Measurements from ENCODE around the gene DEFB132. TPM values are rescaled to one million over a fixed set of nuclear protein-coding genes. Genes with fewer than 3 reads are reported as not detected.

DEFB132 gene
- total RNA-seq, 1 experiment from 2014 or later = not detected

DNA sequence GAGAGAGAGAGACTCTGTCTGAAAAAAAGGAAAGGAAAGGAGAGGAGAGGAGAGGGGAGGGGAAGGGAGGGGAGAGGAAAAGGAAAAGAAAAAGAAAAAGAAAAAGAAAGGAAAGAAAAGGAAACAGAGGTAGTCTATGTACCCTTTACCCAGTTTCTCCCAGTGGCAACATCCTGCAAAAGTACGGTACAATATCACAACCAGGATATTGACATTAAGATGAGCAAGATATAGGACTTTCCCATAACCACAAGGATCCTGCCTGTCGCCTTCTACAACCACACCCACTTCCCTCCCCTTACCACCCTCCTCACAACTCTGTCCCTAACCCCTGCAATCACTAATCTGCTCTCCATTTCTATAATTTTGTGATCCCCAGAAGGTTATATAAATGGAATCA, 29.0 kb downstream of the DEFB132 start:
- in situ Hi-C loops (cut with HindIII; ENCODE audit: low pct_unique_long_range_greater_than_20kb, low sequenced_read_pairs) = no loop called here

GRCh38 chr20:288956-289692, 31.6 kb downstream of the DEFB132 start:
- in situ Hi-C loops (cut with HindIII; ENCODE audit: low pct_unique_long_range_greater_than_20kb, low sequenced_read_pairs) = no loop called here
- DNase-seq (ENCODE audit: low read depth, low spot score) = no peak

More for the DNA sequence above, 29.0 kb downstream of the DEFB132 start:
- DNase-seq (ENCODE audit: low read depth, low spot score) = no peak

DNA sequence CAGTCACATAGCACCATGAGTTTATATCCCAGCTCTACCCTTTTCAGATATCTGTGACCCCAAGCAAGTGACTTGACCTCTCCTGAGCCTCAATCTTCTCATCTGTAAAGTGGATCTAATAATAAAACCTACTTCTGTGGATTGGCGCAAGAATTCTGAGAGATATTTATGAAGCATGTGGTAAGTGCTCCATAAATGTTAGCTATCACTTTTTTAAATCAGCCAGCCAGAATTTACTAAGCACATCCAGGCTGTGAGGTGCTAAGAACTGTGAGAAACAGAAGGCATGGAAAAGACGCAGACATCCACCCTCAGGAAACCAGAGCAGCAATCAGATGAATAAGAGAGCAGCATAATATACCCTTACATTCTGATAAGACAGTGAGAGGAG, 32.2 kb downstream of the DEFB132 start:
- in situ Hi-C loops (cut with HindIII; ENCODE audit: low pct_unique_long_range_greater_than_20kb, low sequenced_read_pairs) = no loop called here

GRCh38 chr20:290084-290831, 32.7 kb downstream of the DEFB132 start, which contains the start of gene C20orf96:
TSS of gene C20orf96 (minus strand) at chr20:290750. CDS start at chr20:290610, 140 bp downstream.
- in situ Hi-C loops (cut with HindIII; ENCODE audit: low pct_unique_long_range_greater_than_20kb, low sequenced_read_pairs) = no loop called here

More for the DNA sequence above, 32.2 kb downstream of the DEFB132 start:
- DNase-seq (ENCODE audit: low read depth, low spot score) = no peak

DNA sequence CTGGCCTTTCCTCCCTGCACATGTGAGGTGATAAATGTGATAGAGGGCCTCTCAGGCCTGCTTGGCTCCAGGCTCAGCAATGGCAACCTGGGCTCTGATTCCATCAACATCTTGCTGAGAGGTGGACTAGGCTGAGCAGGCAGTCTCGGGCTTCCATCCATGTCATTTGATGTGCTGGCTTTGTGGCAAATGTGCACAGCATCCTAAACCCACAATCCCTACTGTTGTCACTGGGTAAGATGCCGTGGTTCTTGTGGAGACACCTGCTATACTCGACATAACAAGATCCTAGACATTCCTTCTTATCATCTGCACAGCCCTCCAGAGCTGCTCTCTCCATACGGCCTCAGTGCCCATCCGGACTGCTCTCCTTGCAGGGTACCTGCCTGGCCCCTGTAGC, 37.1 kb downstream of the DEFB132 start:
- no peak for DNase-seq (ENCODE audit: low read depth, low spot score)
- in situ Hi-C loops (cut with HindIII; ENCODE audit: low pct_unique_long_range_greater_than_20kb, low sequenced_read_pairs) = no loop called here

More at GRCh38 chr20:290084-290831, 32.7 kb downstream of the DEFB132 start, which contains the start of gene C20orf96:
- DNase-seq (ENCODE audit: low read depth, low spot score) = peak; percentile 95

DNA sequence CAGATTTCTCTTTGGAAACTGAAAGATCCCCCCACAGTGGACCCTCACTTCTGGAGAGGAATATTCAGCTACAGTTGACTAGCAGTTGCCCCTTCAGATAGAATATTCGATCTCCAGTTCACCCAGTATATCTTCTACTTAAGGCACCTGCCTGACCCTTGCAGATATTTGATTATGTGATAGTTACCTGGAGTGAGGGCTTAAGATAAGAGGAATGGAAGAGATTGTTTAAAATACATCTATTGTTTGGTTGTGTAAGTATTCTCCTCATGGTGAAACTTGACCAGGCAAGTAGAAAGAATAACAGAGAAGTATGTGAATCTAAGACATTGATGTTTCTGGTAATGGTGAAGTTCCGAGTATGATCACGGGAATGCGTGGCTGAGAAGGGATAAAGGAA, 38.3 kb downstream of the DEFB132 start:
- DNase-seq (ENCODE audit: low read depth, low spot score) = no peak
- in situ Hi-C loops (cut with HindIII; ENCODE audit: low pct_unique_long_range_greater_than_20kb, low sequenced_read_pairs) = no loop called here

GRCh38 chr20:297098-297924, 39.8 kb downstream of the DEFB132 start, which contains the start of gene ZCCHC3:
TSS of gene ZCCHC3 (plus strand) at chr20:297570. CDS start at chr20:297587, 17 bp downstream.
- peak; percentile 96 for DNase-seq (ENCODE audit: low read depth, low spot score)
- in situ Hi-C loops (cut with HindIII; ENCODE audit: low pct_unique_long_range_greater_than_20kb, low sequenced_read_pairs) = no loop called here

DNA sequence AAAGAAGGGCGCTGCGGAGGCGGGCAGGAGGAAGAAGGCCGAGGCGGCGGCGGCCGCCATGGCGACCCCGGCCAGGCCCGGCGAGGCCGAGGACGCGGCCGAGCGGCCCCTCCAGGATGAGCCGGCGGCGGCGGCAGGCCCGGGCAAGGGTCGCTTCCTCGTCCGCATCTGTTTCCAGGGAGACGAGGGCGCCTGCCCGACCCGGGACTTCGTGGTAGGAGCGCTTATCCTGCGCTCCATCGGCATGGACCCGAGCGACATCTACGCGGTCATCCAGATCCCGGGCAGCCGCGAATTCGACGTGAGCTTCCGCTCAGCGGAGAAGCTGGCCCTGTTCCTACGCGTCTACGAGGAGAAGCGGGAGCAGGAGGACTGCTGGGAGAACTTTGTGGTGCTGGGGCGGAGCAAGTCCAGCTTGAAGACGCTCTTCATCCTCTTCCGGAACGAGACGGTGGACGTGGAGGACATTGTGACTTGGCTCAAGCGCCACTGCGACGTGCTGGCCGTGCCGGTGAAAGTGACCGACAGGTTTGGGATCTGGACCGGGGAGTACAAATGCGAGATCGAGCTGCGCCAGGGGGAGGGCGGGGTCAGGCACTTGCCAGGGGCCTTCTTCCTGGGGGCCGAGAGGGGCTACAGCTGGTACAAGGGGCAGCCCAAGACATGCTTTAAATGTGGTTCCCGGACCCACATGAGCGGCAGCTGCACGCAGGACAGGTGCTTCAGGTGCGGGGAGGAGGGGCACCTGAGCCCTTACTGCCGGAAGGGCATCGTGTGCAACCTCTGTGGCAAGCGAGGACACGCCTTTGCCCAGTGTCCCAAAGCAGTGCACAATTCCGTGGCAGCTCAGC, 40.6 kb downstream of the DEFB132 start:
- DNase-seq (ENCODE audit: low read depth, low spot score) = peak; percentile 57
- in situ Hi-C loops (cut with HindIII; ENCODE audit: low pct_unique_long_range_greater_than_20kb, low sequenced_read_pairs) = no loop called here

DNA sequence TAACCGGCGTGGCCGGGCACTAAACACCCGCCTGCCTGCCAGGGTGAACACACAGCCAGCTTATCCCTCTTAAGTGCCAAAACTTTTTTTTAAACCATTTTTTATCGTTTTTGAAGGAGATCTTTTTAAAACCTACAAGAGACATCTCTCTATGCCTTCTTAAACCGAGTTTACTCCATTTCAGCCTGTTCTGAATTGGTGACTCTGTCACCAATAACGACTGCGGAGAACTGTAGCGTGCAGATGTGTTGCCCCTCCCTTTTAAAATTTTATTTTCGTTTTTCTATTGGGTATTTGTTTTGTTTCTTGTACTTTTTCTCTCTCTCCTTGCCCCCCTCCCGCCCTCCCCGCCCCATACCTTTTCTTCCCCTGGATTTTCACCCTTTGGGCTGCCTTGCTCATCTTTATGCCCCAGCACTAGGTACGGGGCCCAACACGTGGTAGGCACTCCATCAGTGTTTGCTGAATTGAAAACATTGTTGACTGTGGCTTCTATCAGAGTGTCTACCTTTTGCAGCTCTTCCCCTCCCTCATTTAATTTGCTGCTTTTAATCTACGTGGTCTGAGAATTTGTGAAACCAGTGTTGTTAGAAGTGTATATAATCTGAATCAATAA, 41.4 kb downstream of the DEFB132 start:
- in situ Hi-C loops (cut with HindIII; ENCODE audit: low pct_unique_long_range_greater_than_20kb, low sequenced_read_pairs) = no loop called here

GRCh38 chr20:300345-300990, 42.9 kb downstream of the DEFB132 start:
- DNase-seq (ENCODE audit: low read depth, low spot score) = no peak
- in situ Hi-C loops (cut with HindIII; ENCODE audit: low pct_unique_long_range_greater_than_20kb, low sequenced_read_pairs) = no loop called here

More for the DNA sequence above, 41.4 kb downstream of the DEFB132 start:
- DNase-seq (ENCODE audit: low read depth, low spot score) = no peak

DNA sequence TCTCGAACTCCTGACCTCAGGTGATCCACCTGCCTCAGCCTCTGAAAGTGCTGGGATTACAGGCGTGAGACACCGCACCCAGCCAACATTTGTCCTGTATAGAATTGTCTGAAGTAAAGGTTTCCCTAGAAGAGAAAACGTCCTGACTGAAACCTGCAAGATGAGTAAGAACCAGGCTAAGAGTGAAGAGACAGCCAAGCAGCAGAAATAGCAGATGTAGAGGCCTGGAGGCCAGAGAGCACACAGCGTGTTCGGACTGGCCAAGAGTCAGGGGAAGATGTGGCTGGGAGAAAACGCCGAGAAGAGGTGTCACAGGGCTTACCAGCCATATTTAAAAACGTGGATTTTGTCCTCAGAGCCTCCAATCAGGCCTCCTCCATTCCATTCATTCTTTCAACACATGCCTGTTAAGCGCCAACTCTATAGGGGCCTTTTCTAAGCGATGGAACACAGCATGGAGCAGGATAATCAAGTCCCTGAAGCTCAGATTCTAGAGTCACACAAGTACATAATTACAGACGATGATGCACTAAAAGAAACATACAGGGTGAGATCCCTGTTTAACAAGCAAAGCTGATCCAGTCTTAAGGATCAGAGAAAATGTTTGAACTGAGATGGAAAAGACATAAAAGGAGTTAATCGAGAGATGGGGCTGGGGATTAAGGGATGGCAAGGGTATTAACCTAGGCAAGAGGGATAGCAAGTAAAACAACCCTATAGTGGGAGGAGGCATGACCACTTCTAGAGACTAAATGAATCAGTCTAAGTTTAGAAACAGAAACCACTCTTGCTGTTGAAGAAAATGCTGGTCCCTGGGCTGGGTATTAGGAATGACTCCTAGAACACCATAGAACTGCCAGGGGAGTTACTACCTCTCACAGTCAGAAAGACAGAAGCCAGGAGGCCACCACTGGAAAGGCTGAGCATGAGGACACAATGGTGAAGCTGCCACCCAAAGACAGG, 44.6 kb downstream of the DEFB132 start:
- in situ Hi-C loops (cut with HindIII; ENCODE audit: low pct_unique_long_range_greater_than_20kb, low sequenced_read_pairs) = no loop called here
- no peak for DNase-seq (ENCODE audit: low read depth, low spot score)

GRCh38 chr20:305745-306144, 48.2 kb downstream of the DEFB132 start:
- in situ Hi-C loops (cut with HindIII; ENCODE audit: low pct_unique_long_range_greater_than_20kb, low sequenced_read_pairs) = no loop called here
- DNase-seq (ENCODE audit: low read depth, low spot score) = no peak

DNA sequence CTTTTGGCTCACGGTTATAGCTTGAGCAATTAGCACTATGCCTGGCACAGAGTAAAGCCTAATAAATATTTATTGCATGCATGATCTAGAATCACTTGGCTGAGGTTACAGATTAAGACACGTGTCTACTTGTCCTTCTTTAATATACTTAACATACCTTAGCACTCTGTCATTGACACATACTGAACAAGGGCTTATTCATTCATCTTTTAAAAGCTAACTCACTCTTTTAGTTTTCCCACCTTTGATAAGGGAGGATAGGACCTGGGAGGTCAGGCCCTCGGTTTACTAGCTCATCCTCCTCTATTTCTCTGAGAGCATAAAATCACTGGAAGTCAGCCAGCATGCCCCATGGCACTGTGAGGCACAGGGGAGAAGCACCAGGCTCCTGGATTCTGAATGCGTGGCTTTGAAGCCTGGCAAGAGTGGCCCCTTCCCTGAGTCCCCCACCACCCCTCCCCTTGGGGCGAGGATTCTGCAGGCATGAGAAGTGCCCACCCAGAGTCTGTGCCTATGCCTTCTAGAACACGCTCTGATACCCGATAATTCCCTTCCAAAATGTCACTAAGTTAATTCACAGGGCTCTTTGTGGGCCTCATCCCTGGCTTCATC, 51.0 kb downstream of the DEFB132 start:
- in situ Hi-C loops (cut with HindIII; ENCODE audit: low pct_unique_long_range_greater_than_20kb, low sequenced_read_pairs) = no loop called here

DNA sequence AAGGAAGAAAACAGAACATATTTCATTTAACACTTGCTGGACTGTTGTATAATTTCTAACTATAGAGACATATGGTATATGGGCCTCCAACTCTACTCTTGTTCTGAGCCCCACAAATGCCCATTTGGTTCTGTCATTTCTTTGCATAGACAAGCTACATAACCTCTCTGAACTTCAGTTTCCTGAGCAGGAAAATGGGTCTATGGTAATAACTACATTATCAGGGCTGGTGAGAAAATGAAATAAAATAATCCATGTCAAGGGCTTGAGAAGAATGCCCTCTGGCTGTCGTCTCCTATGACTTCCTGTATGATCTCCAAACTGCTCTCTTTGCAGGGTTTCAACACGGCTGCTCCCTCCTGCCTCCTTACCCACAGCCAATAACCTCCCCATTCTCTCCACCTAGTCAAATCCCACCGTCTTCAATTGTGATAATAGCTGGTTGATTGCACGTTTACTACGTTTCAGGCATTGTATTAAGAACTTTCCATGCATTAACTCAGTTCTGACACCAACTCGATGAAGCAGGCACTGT, 51.8 kb downstream of the DEFB132 start:
- peak; percentile 49 for DNase-seq (ENCODE audit: low read depth, low spot score)
- in situ Hi-C loops (cut with HindIII; ENCODE audit: low pct_unique_long_range_greater_than_20kb, low sequenced_read_pairs) = no loop called here

More for the DNA sequence above, 51.0 kb downstream of the DEFB132 start:
- DNase-seq (ENCODE audit: low read depth, low spot score) = no peak
